HEK293 (cell line): ENCODE data around the gene PHACTR3.

Source experiments
- CTCF ChIA-PET: fragments of 350-600 bp; formaldehyde crosslinking; extraction: SDS; loops from one replicate; lab custom pipeline; 2021; ENCODE audit warnings: antibody characterized with exemption; lab: Yijun Ruan, JAX
- POLR2A ChIA-PET: fragments of 300-600 bp; formaldehyde crosslinking; extraction: SDS; loops from one replicate; lab custom pipeline; 2020; ENCODE audit warnings: antibody characterized with exemption, inconsistent platforms; lab: Yijun Ruan, JAX
- H3K27ac ChIP-seq: fragments of 200-500 bp; sonication (Bioruptor generic); 2 replicates; pipeline ENCODE4 v1.5.1; 2014; ENCODE audit warnings: low read depth, low read length, control low read depth, inconsistent platforms; ENCODE audit errors: extremely low read depth
- H3K36me3 ChIP-seq, 2 experiments: fragments of 200-500 bp in 1 of 2; sonication (Bioruptor generic) in 1 of 2; 1 replicate in 1 of 2; 2 replicates in 1 of 2; pipeline ENCODE4 v1.5.1; 2014 to 2017; ENCODE audit warnings: inconsistent platforms in 2 of 2, low read length in 2 of 2; ENCODE audit not compliant: control insufficient read depth in 2 of 2, insufficient read depth in 1 of 2
- H3K4me1 ChIP-seq: fragments of 200-500 bp; sonication (Bioruptor generic); 2 replicates; pipeline ENCODE4 v1.5.1; 2014; ENCODE audit warnings: mild to moderate bottlenecking, low read length, inconsistent platforms; ENCODE audit not compliant: control insufficient read depth, insufficient read depth
- H3K4me3 ChIP-seq: 2 replicates; pipeline ENCODE4 v1.5.1; 2011; ENCODE audit warnings: low read depth, mild to moderate bottlenecking, control low read depth, low read length, moderate library complexity
- H3K9me3 ChIP-seq: fragments of 200-500 bp; sonication (Bioruptor generic); 2 replicates; pipeline ENCODE4 v1.5.1; 2014; ENCODE audit warnings: low read depth, low read length, inconsistent platforms; ENCODE audit not compliant: control insufficient read depth, insufficient read depth
- ELK4 ChIP-seq: IDR thresholded peaks from 2 replicates; pipeline ENCODE4 v1.6.1; 2011; ENCODE audit warnings: mild to moderate bottlenecking, low read depth, low read length, borderline replicate concordance
- GLI4 ChIP-seq: fragments of 450-650 bp; formaldehyde crosslinking; IDR thresholded peaks from 2 replicates; pipeline ENCODE4 v1.5.1; 2016; ENCODE audit warnings: missing biosample characterization, missing genetic modification characterization
- KLF9 ChIP-seq: fragments of 450-650 bp; formaldehyde crosslinking; IDR thresholded peaks from 2 replicates; pipeline ENCODE4 v1.5.1; 2016; ENCODE audit warnings: missing biosample characterization, missing genetic modification characterization, low read depth
- PRDM1 ChIP-seq: fragments of 450-650 bp; formaldehyde crosslinking; IDR thresholded peaks from 2 replicates; pipeline ENCODE4; 2016; ENCODE audit warnings: missing biosample characterization, missing genetic modification characterization
- ZNF112 ChIP-seq: fragments of 450-650 bp; formaldehyde crosslinking; IDR thresholded peaks from 2 replicates; pipeline ENCODE4 v1.5.0; 2017; ENCODE audit warnings: missing biosample characterization, missing genetic modification characterization
- ZNF19 ChIP-seq: fragments of 450-650 bp; formaldehyde crosslinking; IDR thresholded peaks from 2 replicates; pipeline ENCODE4; 2016; ENCODE audit warnings: missing biosample characterization, missing genetic modification characterization, low read depth
- ZNF202 ChIP-seq: fragments of 450-650 bp; formaldehyde crosslinking; IDR thresholded peaks from 2 replicates; pipeline ENCODE4 v1.5.1; 2016; ENCODE audit warnings: missing biosample characterization, missing genetic modification characterization, borderline replicate concordance
- ZNF23 ChIP-seq: fragments of 450-650 bp; formaldehyde crosslinking; IDR thresholded peaks from 2 replicates; pipeline ENCODE4 v1.5.1; 2016; ENCODE audit warnings: missing biosample characterization, missing genetic modification characterization, borderline replicate concordance
- ZNF473 ChIP-seq: fragments of 450-650 bp; formaldehyde crosslinking; IDR thresholded peaks from 2 replicates; pipeline ENCODE4 v1.5.1; 2017; ENCODE audit warnings: missing biosample characterization, missing genetic modification characterization
- ZNF549 ChIP-seq: fragments of 450-650 bp; IDR thresholded peaks from 2 replicates; pipeline ENCODE4 v1.5.1; 2018; ENCODE audit warnings: missing biosample characterization, missing genetic modification characterization, mild to moderate bottlenecking, inconsistent platforms, moderate library complexity
- ZNF707 ChIP-seq: fragments of 450-650 bp; formaldehyde crosslinking; IDR thresholded peaks from 2 replicates; pipeline ENCODE4 v1.5.1; 2016; ENCODE audit warnings: missing biosample characterization, missing genetic modification characterization
- ZNF776 ChIP-seq: fragments of 450-650 bp; formaldehyde crosslinking; IDR thresholded peaks from 2 replicates; pipeline ENCODE4 v1.5.0; 2017; ENCODE audit warnings: missing biosample characterization, missing genetic modification characterization, borderline replicate concordance
- ZNF785 ChIP-seq: fragments of 450-650 bp; formaldehyde crosslinking; IDR thresholded peaks from 2 replicates; pipeline ENCODE4 v1.5.1; 2016; ENCODE audit warnings: missing biosample characterization, missing genetic modification characterization
- ZNF791 ChIP-seq: fragments of 450-650 bp; formaldehyde crosslinking; IDR thresholded peaks from 2 replicates; pipeline ENCODE4 v1.5.1; 2016; ENCODE audit warnings: missing biosample characterization, missing genetic modification characterization
- ZNF837 ChIP-seq: fragments of 450-650 bp; formaldehyde crosslinking; IDR thresholded peaks from 2 replicates; pipeline ENCODE4 v1.5.1; 2016; ENCODE audit warnings: missing biosample characterization, missing genetic modification characterization
- TF ChIP-seq, protein P1 (sequence below): fragments of 450-650 bp; formaldehyde crosslinking; IDR thresholded peaks from 2 replicates; pipeline ENCODE4 v1.5.1; 2016; ENCODE audit warnings: missing biosample characterization, missing genetic modification characterization
- TF ChIP-seq, protein P2 (sequence below): fragments of 450-650 bp; formaldehyde crosslinking; IDR thresholded peaks from 2 replicates; pipeline ENCODE4 v1.5.1; 2017; ENCODE audit warnings: missing biosample characterization, missing genetic modification characterization
- TF ChIP-seq, protein P3 (sequence below): fragments of 450-650 bp; formaldehyde crosslinking; IDR thresholded peaks from 2 replicates; pipeline ENCODE4 v1.5.1; 2016; ENCODE audit warnings: missing biosample characterization, missing genetic modification characterization
- TF ChIP-seq, protein P4 (sequence below): fragments of 450-650 bp; formaldehyde crosslinking; IDR thresholded peaks from 2 replicates; pipeline ENCODE4 v1.5.1; 2016; ENCODE audit warnings: missing biosample characterization, missing genetic modification characterization, borderline replicate concordance
- TF ChIP-seq, protein P5 (sequence below): fragments of 450-650 bp; IDR thresholded peaks from 2 replicates; pipeline ENCODE4 v1.5.1; 2018; ENCODE audit warnings: missing biosample characterization, missing genetic modification characterization

Gene PHACTR3

GRCh38 chr20:59633656-59634251, 29.4 kb downstream of the PHACTR3 start:
- Histone ChIP-seq H3K4me3 (no peak overlapping the region), H3K36me3 (no peaks in the 10 kb centered on the region), H3K27ac (no peak overlapping the region), H3K9me3 (no peaks in the 10 kb centered on the region), H3K4me1 (no peaks in the 10 kb centered on the region)
- TF ChIP-seq ZNF785 (tag by site-specific recombination) (no peak), ELK4 (no peak), ZNF202 (tag by site-specific recombination) (no peak), ZNF549 (no peak), PRDM1 (tag by site-specific recombination) (no peak), ZNF23 (no peak), ZNF707 (tag by site-specific recombination) (no peak), ZNF112 (tag by site-specific recombination) (no peak), GLI4 (no peak), KLF9 (tag by site-specific recombination) (no peak), ZNF791 (no peak), ZNF837 (tag by site-specific recombination) (no peak), ZNF776 (no peak), ZNF473 (tag by site-specific recombination) (no peak), ZNF19 (tag by site-specific recombination) (no peak)
- TF ChIP-seq, protein P1, sequence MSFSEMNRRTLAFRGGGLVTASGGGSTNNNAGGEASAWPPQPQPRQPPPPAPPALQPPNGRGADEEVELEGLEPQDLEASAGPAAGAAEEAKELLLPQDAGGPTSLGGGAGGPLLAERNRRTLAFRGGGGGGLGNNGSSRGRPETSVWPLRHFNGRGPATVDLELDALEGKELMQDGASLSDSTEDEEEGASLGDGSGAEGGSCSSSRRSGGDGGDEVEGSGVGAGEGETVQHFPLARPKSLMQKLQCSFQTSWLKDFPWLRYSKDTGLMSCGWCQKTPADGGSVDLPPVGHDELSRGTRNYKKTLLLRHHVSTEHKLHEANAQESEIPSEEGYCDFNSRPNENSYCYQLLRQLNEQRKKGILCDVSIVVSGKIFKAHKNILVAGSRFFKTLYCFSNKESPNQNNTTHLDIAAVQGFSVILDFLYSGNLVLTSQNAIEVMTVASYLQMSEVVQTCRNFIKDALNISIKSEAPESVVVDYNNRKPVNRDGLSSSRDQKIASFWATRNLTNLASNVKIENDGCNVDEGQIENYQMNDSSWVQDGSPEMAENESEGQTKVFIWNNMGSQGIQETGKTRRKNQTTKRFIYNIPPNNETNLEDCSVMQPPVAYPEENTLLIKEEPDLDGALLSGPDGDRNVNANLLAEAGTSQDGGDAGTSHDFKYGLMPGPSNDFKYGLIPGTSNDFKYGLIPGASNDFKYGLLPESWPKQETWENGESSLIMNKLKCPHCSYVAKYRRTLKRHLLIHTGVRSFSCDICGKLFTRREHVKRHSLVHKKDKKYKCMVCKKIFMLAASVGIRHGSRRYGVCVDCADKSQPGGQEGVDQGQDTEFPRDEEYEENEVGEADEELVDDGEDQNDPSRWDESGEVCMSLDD (tag by site-specific recombination): no peak
- TF ChIP-seq, protein P2, sequence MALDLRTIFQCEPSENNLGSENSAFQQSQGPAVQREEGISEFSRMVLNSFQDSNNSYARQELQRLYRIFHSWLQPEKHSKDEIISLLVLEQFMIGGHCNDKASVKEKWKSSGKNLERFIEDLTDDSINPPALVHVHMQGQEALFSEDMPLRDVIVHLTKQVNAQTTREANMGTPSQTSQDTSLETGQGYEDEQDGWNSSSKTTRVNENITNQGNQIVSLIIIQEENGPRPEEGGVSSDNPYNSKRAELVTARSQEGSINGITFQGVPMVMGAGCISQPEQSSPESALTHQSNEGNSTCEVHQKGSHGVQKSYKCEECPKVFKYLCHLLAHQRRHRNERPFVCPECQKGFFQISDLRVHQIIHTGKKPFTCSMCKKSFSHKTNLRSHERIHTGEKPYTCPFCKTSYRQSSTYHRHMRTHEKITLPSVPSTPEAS (tag by site-specific recombination): no peak
- TF ChIP-seq, protein P3, sequence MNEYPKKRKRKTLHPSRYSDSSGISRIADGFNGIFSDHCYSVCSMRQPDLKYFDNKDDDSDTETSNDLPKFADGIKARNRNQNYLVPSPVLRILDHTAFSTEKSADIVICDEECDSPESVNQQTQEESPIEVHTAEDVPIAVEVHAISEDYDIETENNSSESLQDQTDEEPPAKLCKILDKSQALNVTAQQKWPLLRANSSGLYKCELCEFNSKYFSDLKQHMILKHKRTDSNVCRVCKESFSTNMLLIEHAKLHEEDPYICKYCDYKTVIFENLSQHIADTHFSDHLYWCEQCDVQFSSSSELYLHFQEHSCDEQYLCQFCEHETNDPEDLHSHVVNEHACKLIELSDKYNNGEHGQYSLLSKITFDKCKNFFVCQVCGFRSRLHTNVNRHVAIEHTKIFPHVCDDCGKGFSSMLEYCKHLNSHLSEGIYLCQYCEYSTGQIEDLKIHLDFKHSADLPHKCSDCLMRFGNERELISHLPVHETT: no peak
- TF ChIP-seq, protein P4, sequence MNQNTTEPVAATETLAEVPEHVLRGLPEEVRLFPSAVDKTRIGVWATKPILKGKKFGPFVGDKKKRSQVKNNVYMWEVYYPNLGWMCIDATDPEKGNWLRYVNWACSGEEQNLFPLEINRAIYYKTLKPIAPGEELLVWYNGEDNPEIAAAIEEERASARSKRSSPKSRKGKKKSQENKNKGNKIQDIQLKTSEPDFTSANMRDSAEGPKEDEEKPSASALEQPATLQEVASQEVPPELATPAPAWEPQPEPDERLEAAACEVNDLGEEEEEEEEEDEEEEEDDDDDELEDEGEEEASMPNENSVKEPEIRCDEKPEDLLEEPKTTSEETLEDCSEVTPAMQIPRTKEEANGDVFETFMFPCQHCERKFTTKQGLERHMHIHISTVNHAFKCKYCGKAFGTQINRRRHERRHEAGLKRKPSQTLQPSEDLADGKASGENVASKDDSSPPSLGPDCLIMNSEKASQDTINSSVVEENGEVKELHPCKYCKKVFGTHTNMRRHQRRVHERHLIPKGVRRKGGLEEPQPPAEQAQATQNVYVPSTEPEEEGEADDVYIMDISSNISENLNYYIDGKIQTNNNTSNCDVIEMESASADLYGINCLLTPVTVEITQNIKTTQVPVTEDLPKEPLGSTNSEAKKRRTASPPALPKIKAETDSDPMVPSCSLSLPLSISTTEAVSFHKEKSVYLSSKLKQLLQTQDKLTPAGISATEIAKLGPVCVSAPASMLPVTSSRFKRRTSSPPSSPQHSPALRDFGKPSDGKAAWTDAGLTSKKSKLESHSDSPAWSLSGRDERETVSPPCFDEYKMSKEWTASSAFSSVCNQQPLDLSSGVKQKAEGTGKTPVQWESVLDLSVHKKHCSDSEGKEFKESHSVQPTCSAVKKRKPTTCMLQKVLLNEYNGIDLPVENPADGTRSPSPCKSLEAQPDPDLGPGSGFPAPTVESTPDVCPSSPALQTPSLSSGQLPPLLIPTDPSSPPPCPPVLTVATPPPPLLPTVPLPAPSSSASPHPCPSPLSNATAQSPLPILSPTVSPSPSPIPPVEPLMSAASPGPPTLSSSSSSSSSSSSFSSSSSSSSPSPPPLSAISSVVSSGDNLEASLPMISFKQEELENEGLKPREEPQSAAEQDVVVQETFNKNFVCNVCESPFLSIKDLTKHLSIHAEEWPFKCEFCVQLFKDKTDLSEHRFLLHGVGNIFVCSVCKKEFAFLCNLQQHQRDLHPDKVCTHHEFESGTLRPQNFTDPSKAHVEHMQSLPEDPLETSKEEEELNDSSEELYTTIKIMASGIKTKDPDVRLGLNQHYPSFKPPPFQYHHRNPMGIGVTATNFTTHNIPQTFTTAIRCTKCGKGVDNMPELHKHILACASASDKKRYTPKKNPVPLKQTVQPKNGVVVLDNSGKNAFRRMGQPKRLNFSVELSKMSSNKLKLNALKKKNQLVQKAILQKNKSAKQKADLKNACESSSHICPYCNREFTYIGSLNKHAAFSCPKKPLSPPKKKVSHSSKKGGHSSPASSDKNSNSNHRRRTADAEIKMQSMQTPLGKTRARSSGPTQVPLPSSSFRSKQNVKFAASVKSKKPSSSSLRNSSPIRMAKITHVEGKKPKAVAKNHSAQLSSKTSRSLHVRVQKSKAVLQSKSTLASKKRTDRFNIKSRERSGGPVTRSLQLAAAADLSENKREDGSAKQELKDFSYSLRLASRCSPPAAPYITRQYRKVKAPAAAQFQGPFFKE (tag by site-specific recombination): no peak
- TF ChIP-seq, protein P5, sequence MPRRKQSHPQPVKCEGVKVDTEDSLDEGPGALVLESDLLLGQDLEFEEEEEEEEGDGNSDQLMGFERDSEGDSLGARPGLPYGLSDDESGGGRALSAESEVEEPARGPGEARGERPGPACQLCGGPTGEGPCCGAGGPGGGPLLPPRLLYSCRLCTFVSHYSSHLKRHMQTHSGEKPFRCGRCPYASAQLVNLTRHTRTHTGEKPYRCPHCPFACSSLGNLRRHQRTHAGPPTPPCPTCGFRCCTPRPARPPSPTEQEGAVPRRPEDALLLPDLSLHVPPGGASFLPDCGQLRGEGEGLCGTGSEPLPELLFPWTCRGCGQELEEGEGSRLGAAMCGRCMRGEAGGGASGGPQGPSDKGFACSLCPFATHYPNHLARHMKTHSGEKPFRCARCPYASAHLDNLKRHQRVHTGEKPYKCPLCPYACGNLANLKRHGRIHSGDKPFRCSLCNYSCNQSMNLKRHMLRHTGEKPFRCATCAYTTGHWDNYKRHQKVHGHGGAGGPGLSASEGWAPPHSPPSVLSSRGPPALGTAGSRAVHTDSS (tag by site-specific recombination): no peak
- ChIA-PET POLR2A (no interaction called here), CTCF (interaction anchor here (0.7 kb wide), 1 partner anchor 25 kb away, joined by 3 read pairs; no protein-coding TSS in a partner anchor)
